ENCODE results near the gene BTBD9.

GRCh38 chr6:38179300-38179699 lies 460.4 kb downstream of the BTBD9 start:
- TF ChIP-seq CTCF (IDR thresholded peaks at IDR 0.05), result no peak
- TF ChIP-seq POLR2A (IDR thresholded peaks at IDR 0.05), result no peak
- no peak for TF ChIP-seq POLR2AphosphoS5 (IDR thresholded peaks at IDR 0.05)

Measured in transverse colon (tissue), 4 donors.